IMR-90 (cell line): Measurements from ENCODE around the gene CTSC. TPM values are rescaled to one million over a fixed set of nuclear protein-coding genes. Genes with fewer than 3 reads are reported as not detected.
A peak's percentile ranks its signal among the peaks of the same experiment; 100 is the strongest.

ENCODE experiments used
- ATAC-seq: fragments of 200-7000 bp; cut with Tn5 transposase; 2 replicates; pipeline ENCODE4 v1.9.1; 2020; ENCODE audit warnings: low read depth, mild to moderate bottlenecking, moderate library complexity
- BruUV-seq: library from RNA; stranded (reverse); fragments of 400-500 nt; replicated peaks from 2 replicates; lab custom pipeline; 2021; lab: Mats Ljungman, UMichigan
- CTCF ChIA-PET: fragments of 300-600 bp; formaldehyde crosslinking; extraction: SDS; loops from one replicate; lab custom pipeline; 2021; ENCODE audit warnings: antibody characterized with exemption; lab: Yijun Ruan, JAX
- POLR2A ChIA-PET: fragments of 300-600 bp; sonication (Branson Sonifier 250); formaldehyde crosslinking; loops from one replicate; lab custom pipeline; 2022; ENCODE audit warnings: antibody characterized with exemption; ENCODE audit not compliant: unreplicated experiment; lab: Charles Lee
- DNase-seq: peaks from one replicate; pipeline ENCODE4 v3.0.0; 2013
- H2AFZ ChIP-seq: replicated peaks from 2 replicates; pipeline ENCODE3; 2013; ENCODE audit warnings: low read length, mild to moderate bottlenecking; ENCODE audit not compliant: poor library complexity
- H2AK5ac ChIP-seq: 2 replicates; pipeline ENCODE4 v1.6.1; 2013; ENCODE audit warnings: low read depth, low read length, inconsistent platforms
- H2AK9ac ChIP-seq: replicated peaks from 2 replicates; pipeline ENCODE3; 2013; ENCODE audit warnings: mild to moderate bottlenecking, low read depth, low read length, moderate library complexity; ENCODE audit not compliant: poor library complexity
- H2BK120ac ChIP-seq: 2 replicates; pipeline ENCODE4 v1.6.1; 2013; ENCODE audit warnings: low read depth, low read length, inconsistent platforms
- H2BK15ac ChIP-seq: 3 replicates; pipeline ENCODE4 v1.6.1; 2013; ENCODE audit warnings: low read depth, low read length, inconsistent platforms
- H2BK20ac ChIP-seq: 2 replicates; pipeline ENCODE4 v1.6.1; 2013; ENCODE audit warnings: low read depth, mild to moderate bottlenecking, inconsistent platforms, low read length, moderate library complexity
- H2BK5ac ChIP-seq: 2 replicates; pipeline ENCODE4 v1.6.1; 2013; ENCODE audit warnings: mild to moderate bottlenecking, low read depth, low read length, inconsistent platforms; ENCODE audit not compliant: poor library complexity, severe bottlenecking
- H3K14ac ChIP-seq: replicated peaks from 2 replicates; pipeline ENCODE4 v1.6.1; 2013; ENCODE audit warnings: low read depth, low read length, inconsistent platforms
- H3K18ac ChIP-seq: 2 replicates; pipeline ENCODE4 v1.6.1; 2013; ENCODE audit warnings: low read depth, low read length, control low read depth
- H3K23ac ChIP-seq: 2 replicates; pipeline ENCODE4 v1.6.1; 2013; ENCODE audit warnings: low read depth, low read length, inconsistent platforms
- H3K27ac ChIP-seq: 2 replicates; pipeline ENCODE4 v1.5.1; 2013; ENCODE audit warnings: mild to moderate bottlenecking, control low read depth, low read length; ENCODE audit not compliant: insufficient read depth
- H3K27me3 ChIP-seq: 2 replicates; pipeline ENCODE4 v1.6.1; 2013; ENCODE audit warnings: low read length; ENCODE audit not compliant: control insufficient read depth, insufficient read depth
- H3K36me3 ChIP-seq: 2 replicates; pipeline ENCODE4 v1.6.1; 2013; ENCODE audit warnings: low read length, mixed read lengths; ENCODE audit not compliant: control insufficient read depth, insufficient read depth
- H3K4ac ChIP-seq: 2 replicates; pipeline ENCODE4 v1.6.1; 2013; ENCODE audit warnings: low read depth, low read length, inconsistent platforms
- H3K4me1 ChIP-seq: 2 replicates; pipeline ENCODE4 v1.6.1; 2013; ENCODE audit warnings: low read length, mixed read lengths; ENCODE audit not compliant: control insufficient read depth, insufficient read depth
- H3K4me2 ChIP-seq: 2 replicates; pipeline ENCODE4 v1.6.1; 2013; ENCODE audit warnings: low read depth, mild to moderate bottlenecking, control low read depth, low read length, moderate library complexity
- H3K4me3 ChIP-seq: 2 replicates; pipeline ENCODE4 v1.5.1; 2013; ENCODE audit warnings: low read depth, mild to moderate bottlenecking, control low read depth, low read length, moderate library complexity; ENCODE audit not compliant: insufficient read depth
- H3K56ac ChIP-seq: 2 replicates; pipeline ENCODE4 v1.6.1; 2013; ENCODE audit warnings: low read length, inconsistent platforms; ENCODE audit not compliant: insufficient read depth; ENCODE audit errors: extremely low read depth
- H3K79me1 ChIP-seq, 2 experiments: 2 replicates each; pipeline ENCODE4 v1.6.1; 2013; ENCODE audit warnings: low read length in 2 of 2, inconsistent platforms in 1 of 2, low read depth in 1 of 2
- H3K9ac ChIP-seq: 2 replicates; pipeline ENCODE4 v1.6.1; 2013; ENCODE audit warnings: low read depth, low read length, control low read depth
- H3K9me1 ChIP-seq: 2 replicates; pipeline ENCODE4 v1.6.1; 2013; ENCODE audit warnings: low read length, inconsistent platforms; ENCODE audit not compliant: insufficient read depth
- H3K9me3 ChIP-seq: 2 replicates; pipeline ENCODE4 v1.6.1; 2013; ENCODE audit warnings: low read length; ENCODE audit not compliant: control insufficient read depth, insufficient read depth
- H4K20me1 ChIP-seq: 2 replicates; pipeline ENCODE4 v1.6.1; 2013; ENCODE audit warnings: low read length, inconsistent platforms; ENCODE audit not compliant: insufficient read depth
- H4K5ac ChIP-seq: 2 replicates; pipeline ENCODE4 v1.6.1; 2013; ENCODE audit warnings: mild to moderate bottlenecking, low read depth, low read length, control low read depth
- H4K8ac ChIP-seq, 2 experiments: 2 replicates each; pipeline ENCODE4 v1.6.1; 2013; ENCODE audit warnings: low read depth in 2 of 2, low read length in 2 of 2, control low read depth in 1 of 2, inconsistent platforms in 1 of 2
- H4K91ac ChIP-seq: 2 replicates; pipeline ENCODE4 v1.6.1; 2013; ENCODE audit warnings: low read depth, low read length, inconsistent platforms; ENCODE audit not compliant: insufficient read depth
- RCOR1 ChIP-seq: IDR thresholded peaks from 2 replicates; pipeline ENCODE4 v1.6.1; 2012; ENCODE audit warnings: mild to moderate bottlenecking, low read length, improper control_type of control experiment; ENCODE audit not compliant: insufficient replicate concordance
- WGBS, 2 experiments: methylation state at CpG; one replicate each; pipeline versions ENCODE4 v1.1.5 to v1.1.7; 2013; ENCODE audit warnings: missing lambda C conversion rate in 2 of 2; ENCODE audit not compliant: insufficient read length in 1 of 2; ENCODE audit errors: extremely low coverage in 2 of 2; 5-methylcytosine and 5-hydroxymethylcytosine counted together
- dilution Hi-C: fragments of 300-500 bp; cut with HindIII; formaldehyde crosslinking; loops from one replicate; pipeline ENCODE4 v1.14.3; 2018; ENCODE audit warnings: low sequenced_read_pairs; ENCODE audit not compliant: unreplicated experiment
- in situ Hi-C: fragments of 300-500 bp; cut with MboI; formaldehyde crosslinking; loops from 3 replicates; pipeline ENCODE4 v1.14.3; 2019; ENCODE audit warnings: low sequenced_read_pairs, inconsistent platforms, mixed read lengths
- intact Hi-C: fragments of 100-400 bp; cut with micrococcal nuclease; formaldehyde crosslinking; loops from 2 replicates; pipeline ENCODE4 v1.10.0; 2022
- polyA plus RNA-seq, 3 experiments: library from polyadenylated mRNA; depleted of rRNA; stranded (reverse); fragments of >200 nt; gene quantifications; 2 replicates each; pipeline ENCODE4 v1.2.3, GENCODE V29; 2012; ENCODE audit warnings: low replicate concordance in 1 of 3
- total RNA-seq: library from RNA; depleted of rRNA; stranded (reverse); fragments of >200 nt; gene quantifications from 2 replicates; pipeline ENCODE4 v1.2.3, GENCODE V29; 2012
- TF ChIP-seq, protein P1 (sequence below): conservative IDR thresholded peaks from 2 replicates; pipeline ENCODE4 v1.5.1; 2012; ENCODE audit warnings: mild to moderate bottlenecking, low read depth, low read length, improper control_type of control experiment

CTSC gene
- total and polyA plus RNA-seq, 2 of the 4 experiments (the other 2 are of a cell fraction) = 208 to 299 TPM

DNA sequence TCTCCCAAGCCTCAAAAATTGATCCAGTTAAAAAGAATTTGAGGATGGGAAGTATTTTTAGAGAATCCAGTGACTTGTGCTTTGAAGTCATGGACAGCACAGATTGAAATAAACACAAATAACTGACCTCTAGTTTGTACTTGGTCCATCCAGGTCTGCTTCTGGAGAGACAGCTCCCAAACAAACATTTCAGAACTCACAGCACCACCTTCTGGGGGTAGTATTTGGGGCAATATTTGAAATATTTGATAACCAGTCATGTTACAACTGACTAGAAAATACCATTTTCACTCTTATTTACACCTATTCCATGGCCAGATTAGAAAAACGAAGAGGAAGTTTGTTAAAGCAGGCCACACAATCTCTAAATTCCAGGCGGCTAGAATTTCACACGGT is 56.2 kb downstream of the CTSC start:
- Histone ChIP-seq H3K4ac (no peak overlapping the region), H2BK20ac (no peak overlapping the region), H4K5ac (no peak overlapping the region), H2AK5ac (no peak overlapping the region), H3K14ac (no peak overlapping the region), H3K56ac (no peak overlapping the region), H3K79me1 (no peaks in the 10 kb centered on the region), H3K9ac (no peak overlapping the region), H2AK9ac (no peak overlapping the region), H3K4me2 (no peak overlapping the region), H4K8ac (no peak overlapping the region), H3K4me3 (no peak overlapping the region), H3K18ac (no peak overlapping the region), H2BK5ac (no peak overlapping the region), H3K27ac (no peak overlapping the region), H2BK120ac (no peak overlapping the region), H3K9me1 (no peaks in the 10 kb centered on the region; the same call in 1 of the 2 replicates), H3K9me3 (no peaks in the 10 kb centered on the region), H2BK15ac (no peak overlapping the region), H4K91ac (no peak overlapping the region), H4K20me1 (no peaks in the 10 kb centered on the region), H3K27me3 (no peaks in the 10 kb centered on the region), H3K23ac (no peak overlapping the region), H2AFZ (no peak overlapping the region), H3K36me3 (no peaks in the 10 kb centered on the region), H3K4me1 (no peaks in the 10 kb centered on the region; the same call in 1 of the 2 replicates)
- DNase-seq (no peak), ATAC-seq (no peak)
- dilution Hi-C loops (no loop called here), in situ Hi-C loops (no loop called here), intact Hi-C loops (no loop called here)
- WGBS, 2 experiments = no CpG with 5 or more reads among the region's 3 CpGs
- POLR2A ChIA-PET = interaction anchor here (0.6 kb wide), 1 partner anchor 68 kb away, joined by 3 read pairs; no protein-coding TSS in a partner anchor
- CTCF ChIA-PET = no interaction called here
- no TSS peak for BruUV-seq
- no peak for TF ChIP-seq RCOR1
- TF ChIP-seq, protein P1, sequence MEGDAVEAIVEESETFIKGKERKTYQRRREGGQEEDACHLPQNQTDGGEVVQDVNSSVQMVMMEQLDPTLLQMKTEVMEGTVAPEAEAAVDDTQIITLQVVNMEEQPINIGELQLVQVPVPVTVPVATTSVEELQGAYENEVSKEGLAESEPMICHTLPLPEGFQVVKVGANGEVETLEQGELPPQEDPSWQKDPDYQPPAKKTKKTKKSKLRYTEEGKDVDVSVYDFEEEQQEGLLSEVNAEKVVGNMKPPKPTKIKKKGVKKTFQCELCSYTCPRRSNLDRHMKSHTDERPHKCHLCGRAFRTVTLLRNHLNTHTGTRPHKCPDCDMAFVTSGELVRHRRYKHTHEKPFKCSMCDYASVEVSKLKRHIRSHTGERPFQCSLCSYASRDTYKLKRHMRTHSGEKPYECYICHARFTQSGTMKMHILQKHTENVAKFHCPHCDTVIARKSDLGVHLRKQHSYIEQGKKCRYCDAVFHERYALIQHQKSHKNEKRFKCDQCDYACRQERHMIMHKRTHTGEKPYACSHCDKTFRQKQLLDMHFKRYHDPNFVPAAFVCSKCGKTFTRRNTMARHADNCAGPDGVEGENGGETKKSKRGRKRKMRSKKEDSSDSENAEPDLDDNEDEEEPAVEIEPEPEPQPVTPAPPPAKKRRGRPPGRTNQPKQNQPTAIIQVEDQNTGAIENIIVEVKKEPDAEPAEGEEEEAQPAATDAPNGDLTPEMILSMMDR = 0 out of 2 replicates have a peak, but pooled peaks have one; percentile 21
